Epithelial cell of prostate (primary cell): ENCODE measurements around the gene IMMP2L.

ENCODE experiments used
- DNase-seq: peaks from one replicate; pipeline ENCODE4 v3.0.0-alpha.2; 2011; ENCODE audit warnings: low read depth, low spot score
- H3K27ac ChIP-seq: fragments of 450-650 bp; 2 replicates; pipeline ENCODE4 v1.5.1; 2017; ENCODE audit warnings: mild to moderate bottlenecking

The IMMP2L gene

GRCh38 chr7:111138193-111138569 is 424.1 kb downstream of the IMMP2L start:
- no peak for DNase-seq
- H3K27ac ChIP-seq, result peak overlapping the region; percentile 37

GRCh38 chr7:111137296-111138192 is 424.7 kb downstream of the IMMP2L start:
- peak overlapping the region; percentile 37 for H3K27ac ChIP-seq
- DNase-seq, result no peak

- no peak for DNase-seq
These were observed 429.5 kb downstream of the IMMP2L start for GRCh38 chr7:111132833-111133232.

GRCh38 chr7:111129435-111129834 is 432.9 kb downstream of the IMMP2L start:
- no peak overlapping the region for H3K27ac ChIP-seq
- no peak for DNase-seq

More at GRCh38 chr7:111132833-111133232, 429.5 kb downstream of the IMMP2L start:
- H3K27ac ChIP-seq, result no peak overlapping the region

- DNase-seq, result no peak
- no peak overlapping the region for H3K27ac ChIP-seq
These were observed 435.3 kb downstream of the IMMP2L start for GRCh38 chr7:111126987-111127386.

GRCh38 chr7:111115966-111116365 is 446.3 kb downstream of the IMMP2L start:
- no peak overlapping the region for H3K27ac ChIP-seq
- DNase-seq, result no peak

- no peak for DNase-seq
These were observed 448.9 kb downstream of the IMMP2L start for GRCh38 chr7:111113263-111114017.

GRCh38 chr7:111112439-111112838 is 449.9 kb downstream of the IMMP2L start:
- no peak overlapping the region for H3K27ac ChIP-seq
- DNase-seq, result no peak

More at GRCh38 chr7:111113263-111114017, 448.9 kb downstream of the IMMP2L start:
- H3K27ac ChIP-seq, result no peak overlapping the region

GRCh38 chr7:111108496-111108895 is 453.8 kb downstream of the IMMP2L start:
- no peak overlapping the region for H3K27ac ChIP-seq
- peak; percentile 10 for DNase-seq

GRCh38 chr7:111108000-111108399 is 454.3 kb downstream of the IMMP2L start:
- H3K27ac ChIP-seq, result no peak overlapping the region
- DNase-seq, result no peak

- no peak for DNase-seq
- no peak overlapping the region for H3K27ac ChIP-seq
These were observed 454.7 kb downstream of the IMMP2L start for GRCh38 chr7:111107579-111107978.

- H3K27ac ChIP-seq, result no peak overlapping the region
- DNase-seq, result no peak
These were observed 457.0 kb downstream of the IMMP2L start for GRCh38 chr7:111105269-111105668.

GRCh38 chr7:111104710-111105109 is 457.6 kb downstream of the IMMP2L start:
- no peak overlapping the region for H3K27ac ChIP-seq
- no peak for DNase-seq

- H3K27ac ChIP-seq, result no peak overlapping the region
- no peak for DNase-seq
These were observed 458.5 kb downstream of the IMMP2L start for GRCh38 chr7:111103678-111104274.

GRCh38 chr7:111103136-111103535 is 459.2 kb downstream of the IMMP2L start:
- no peak overlapping the region for H3K27ac ChIP-seq
- DNase-seq, result no peak

- no peak for DNase-seq
- H3K27ac ChIP-seq, result no peak overlapping the region
These were observed 460.2 kb downstream of the IMMP2L start for GRCh38 chr7:111101856-111102646.

GRCh38 chr7:111098926-111099250 is 463.4 kb downstream of the IMMP2L start:
- DNase-seq, result no peak
- H3K27ac ChIP-seq, result no peak overlapping the region

- no peak for DNase-seq
- no peak overlapping the region for H3K27ac ChIP-seq
These were observed 464.0 kb downstream of the IMMP2L start for GRCh38 chr7:111098011-111098925.

- no peak overlapping the region for H3K27ac ChIP-seq
- no peak for DNase-seq
These were observed 465.3 kb downstream of the IMMP2L start for GRCh38 chr7:111096997-111097396.
